AG09309 (cell line): ENCODE results near the gene CYTIP.

Source experiments
- DNase-seq: peaks from one replicate; pipeline ENCODE4 v3.0.0-alpha.2; 2010; ENCODE audit warnings: low read depth
- H3K4me3 ChIP-seq: 2 replicates; pipeline ENCODE4 v1.5.1; 2011; ENCODE audit warnings: mild to moderate bottlenecking, low read depth, low read length, moderate library complexity; ENCODE audit not compliant: control insufficient read depth
- TF ChIP-seq, protein P1 (sequence below): IDR thresholded peaks from 2 replicates; pipeline ENCODE4 v1.5.1; 2011; ENCODE audit warnings: mild to moderate bottlenecking, low read depth, low read length, inconsistent platforms; ENCODE audit not compliant: insufficient read depth, control insufficient read depth; ENCODE audit errors: missing control alignments

The CYTIP gene

GRCh38 chr2:157428500-157429175, 15.3 kb downstream of the CYTIP start:
- TF ChIP-seq, protein P1, sequence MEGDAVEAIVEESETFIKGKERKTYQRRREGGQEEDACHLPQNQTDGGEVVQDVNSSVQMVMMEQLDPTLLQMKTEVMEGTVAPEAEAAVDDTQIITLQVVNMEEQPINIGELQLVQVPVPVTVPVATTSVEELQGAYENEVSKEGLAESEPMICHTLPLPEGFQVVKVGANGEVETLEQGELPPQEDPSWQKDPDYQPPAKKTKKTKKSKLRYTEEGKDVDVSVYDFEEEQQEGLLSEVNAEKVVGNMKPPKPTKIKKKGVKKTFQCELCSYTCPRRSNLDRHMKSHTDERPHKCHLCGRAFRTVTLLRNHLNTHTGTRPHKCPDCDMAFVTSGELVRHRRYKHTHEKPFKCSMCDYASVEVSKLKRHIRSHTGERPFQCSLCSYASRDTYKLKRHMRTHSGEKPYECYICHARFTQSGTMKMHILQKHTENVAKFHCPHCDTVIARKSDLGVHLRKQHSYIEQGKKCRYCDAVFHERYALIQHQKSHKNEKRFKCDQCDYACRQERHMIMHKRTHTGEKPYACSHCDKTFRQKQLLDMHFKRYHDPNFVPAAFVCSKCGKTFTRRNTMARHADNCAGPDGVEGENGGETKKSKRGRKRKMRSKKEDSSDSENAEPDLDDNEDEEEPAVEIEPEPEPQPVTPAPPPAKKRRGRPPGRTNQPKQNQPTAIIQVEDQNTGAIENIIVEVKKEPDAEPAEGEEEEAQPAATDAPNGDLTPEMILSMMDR, result no peak
- no peak for DNase-seq
- H3K4me3 ChIP-seq, result no peak overlapping the region

DNA sequence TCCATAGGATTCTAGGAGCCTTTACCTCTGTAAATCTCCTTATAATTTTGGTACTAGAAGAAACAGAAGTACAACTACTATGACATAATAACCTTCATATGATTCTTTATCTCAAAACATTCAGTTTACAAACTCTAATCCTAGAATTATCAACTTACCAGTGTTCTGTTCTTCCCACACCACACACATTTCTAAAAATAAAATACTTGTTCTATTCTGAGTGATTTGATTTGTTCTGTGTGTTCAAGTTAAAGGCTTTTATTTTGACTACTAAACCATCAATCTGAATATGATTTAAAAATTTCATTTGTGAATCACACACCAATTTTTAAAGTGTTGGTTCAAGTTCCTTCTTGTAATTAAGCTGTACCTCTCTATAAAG, 16.0 kb downstream of the CYTIP start:
- TF ChIP-seq, protein P1, result no peak
- H3K4me3 ChIP-seq, result no peak overlapping the region
- DNase-seq, result no peak

GRCh38 chr2:157427003-157427921, 16.6 kb downstream of the CYTIP start:
- DNase-seq, result no peak
- H3K4me3 ChIP-seq, result no peak overlapping the region
- TF ChIP-seq, protein P1, result no peak

DNA sequence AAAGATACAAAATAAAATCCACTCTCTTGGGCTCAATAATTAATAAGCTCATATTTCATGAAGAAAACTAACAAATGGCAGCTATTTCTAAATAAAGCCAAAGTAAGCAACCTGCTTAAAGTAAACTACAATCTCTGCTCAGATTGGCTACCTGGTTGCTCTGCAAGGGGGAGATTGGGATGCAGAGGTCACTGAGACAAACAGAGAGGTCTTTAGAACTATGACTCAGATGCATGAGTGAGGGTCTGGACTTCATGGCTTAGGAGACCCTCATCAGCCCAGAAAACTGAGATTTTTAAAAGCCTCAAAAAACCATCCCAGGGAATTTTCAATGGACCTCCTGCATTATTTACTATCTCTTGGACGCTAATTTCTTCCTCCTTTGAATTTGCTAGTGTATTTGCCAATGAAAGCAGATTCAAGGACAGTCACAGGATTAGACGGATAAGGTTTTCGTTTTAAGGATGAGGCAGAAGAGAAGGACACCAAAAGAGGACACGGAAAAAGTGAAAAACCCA, 17.4 kb downstream of the CYTIP start:
- H3K4me3 ChIP-seq, result no peak overlapping the region
- no peak for DNase-seq
- TF ChIP-seq, protein P1, result no peak

- TF ChIP-seq, protein P1, result no peak
Observed at GRCh38 chr2:157424374-157424773, 19.5 kb downstream of the CYTIP start.

DNA sequence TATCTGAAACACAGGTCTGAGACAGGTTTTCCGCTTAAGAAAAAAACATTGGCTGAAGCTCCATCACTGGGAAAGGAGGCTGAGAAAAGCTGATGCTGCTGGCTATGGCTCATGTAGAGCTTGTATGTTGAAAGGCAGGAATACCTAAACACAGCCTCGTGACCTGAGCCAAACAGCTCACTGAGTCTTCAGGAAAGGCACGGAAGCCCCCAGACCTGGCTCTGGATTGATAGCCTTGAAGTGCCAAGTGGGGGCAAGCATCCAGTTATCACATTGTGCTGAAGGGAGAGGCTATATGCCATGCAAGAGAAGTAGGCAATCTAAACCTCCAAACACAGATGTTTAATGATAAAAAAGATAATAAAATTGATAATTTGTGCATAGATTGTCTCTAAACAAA, 21.9 kb downstream of the CYTIP start:
- no peak overlapping the region for H3K4me3 ChIP-seq
- TF ChIP-seq, protein P1, result no peak
- no peak for DNase-seq

More at GRCh38 chr2:157424374-157424773, 19.5 kb downstream of the CYTIP start:
- no peak for DNase-seq
- no peak overlapping the region for H3K4me3 ChIP-seq
